ENCODE data around the gene SOAT1.

- TF ChIP-seq POLR2A (IDR thresholded peaks at IDR 0.05) (no peak), CTCF (IDR thresholded peaks at IDR 0.05) (no peak)
Measured at GRCh38 chr1:179252606-179253005, 41.0 kb upstream of the SOAT1 start.

Data from tibial nerve (tissue), 3 donors.